Measurements from ENCODE around the gene KBTBD3.
"Not testable (repeated sequence)": the region's sequence is repeated elsewhere in the genome, so short reads cannot be mapped to it uniquely, and the experiment has no call there.

KBTBD3 gene

GRCh38 chr11:106011481-106011880, 65.7 kb downstream of the KBTBD3 start:
- no peak for DNase-seq (ENCODE audit: low read depth)

- DNase-seq (ENCODE audit: low read depth) = not testable (repeated sequence)
Measured at GRCh38 chr11:106003094-106003493, 74.1 kb downstream of the KBTBD3 start.

DNA sequence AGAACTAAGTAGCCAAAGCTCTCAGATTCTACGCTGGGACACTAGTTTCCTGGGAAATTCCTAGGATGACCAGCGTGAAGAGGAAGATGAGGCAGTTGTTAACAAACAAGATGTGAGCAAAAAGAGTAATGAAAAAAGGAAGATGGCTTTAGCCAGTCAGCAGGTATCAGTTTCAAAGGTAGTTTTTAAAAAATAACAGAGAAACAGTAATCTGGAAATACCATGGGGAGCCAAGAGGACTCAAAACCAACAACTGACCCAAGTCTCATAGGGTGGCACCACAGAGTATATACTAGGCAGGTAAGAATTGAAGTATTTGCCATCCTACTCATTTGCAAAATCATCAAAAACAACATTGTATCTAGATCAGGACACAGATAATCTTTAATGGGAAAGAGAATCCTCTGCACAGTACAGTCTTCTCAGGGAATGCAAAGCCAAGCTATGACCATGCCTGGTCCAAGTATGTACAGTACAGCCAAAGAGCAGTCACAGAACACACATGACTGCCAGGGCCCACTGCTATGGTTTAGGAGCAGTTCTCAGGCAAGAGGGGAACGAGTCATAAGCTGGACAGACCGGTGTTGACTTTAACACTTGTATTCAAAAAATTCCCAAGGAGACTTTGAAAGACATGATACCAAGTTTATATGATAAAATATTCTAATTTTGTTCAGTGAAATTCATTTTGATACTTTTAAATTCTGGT, 75.7 kb downstream of the KBTBD3 start:
- DNase-seq (ENCODE audit: low read depth) = no peak

All from stimulated activated CD8-positive, alpha-beta memory T cell treated with anti-CD3 and anti-CD28 coated beads, Interleukin-7, amount 100 ng/mL, for 24 hours (primary cell).